GM23248 (cell line): ENCODE data around the gene FHOD3.

Source experiments
- EZH2 ChIP-seq: fragments of 200-600 bp; sonication (generic); IDR thresholded peaks from 2 replicates; pipeline ENCODE4 v1.6.1; 2018; ENCODE audit warnings: antibody characterized with exemption, mild to moderate bottlenecking; ENCODE audit not compliant: insufficient read depth, poor library complexity, severe bottlenecking
- EZH2phosphoT487 ChIP-seq: fragments of 200-600 bp; sonication (generic); IDR thresholded peaks from 2 replicates; pipeline ENCODE4 v1.6.1; 2018; ENCODE audit warnings: antibody characterized with exemption, moderate library complexity, mild to moderate bottlenecking, low read depth; ENCODE audit not compliant: insufficient read depth

DNA sequence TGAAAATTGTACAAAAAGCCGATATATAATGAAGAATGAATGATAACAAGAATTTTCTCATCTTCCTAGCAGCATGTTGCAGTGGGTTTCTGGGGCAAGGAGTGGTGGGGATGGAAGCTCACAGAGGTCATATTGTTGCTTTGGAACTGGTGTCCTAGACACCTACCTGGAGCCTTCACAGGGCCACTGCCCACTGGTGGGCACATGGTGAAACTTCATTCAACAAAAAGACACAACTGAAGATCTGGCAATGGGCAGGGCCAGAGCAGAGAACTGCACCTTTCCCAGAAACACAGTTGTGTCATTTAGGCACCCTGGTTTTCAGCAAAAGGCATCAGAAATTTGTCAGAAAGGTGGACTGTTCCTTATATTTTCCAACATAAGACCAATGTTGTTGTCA is 115.3 kb downstream of the FHOD3 start:
- no peak for TF ChIP-seq EZH2
- no peak for TF ChIP-seq EZH2phosphoT487
